H9 (cell line): ENCODE data around the gene FXYD2. TPM values are rescaled to one million over a fixed set of nuclear protein-coding genes. Genes with fewer than 3 reads are reported as not detected.

Experiments used
- DNase-seq: peaks from one replicate; pipeline ENCODE4 v3.0.0-alpha.2; 2017
- H2AFZ ChIP-seq: one replicate; pipeline ENCODE4 v1.6.1; 2013; ENCODE audit warnings: mild to moderate bottlenecking, low read length, control low read depth, moderate library complexity
- H2AK5ac ChIP-seq: 2 replicates; pipeline ENCODE4 v1.6.1; 2013; ENCODE audit warnings: low read length, control low read depth, mixed read lengths; ENCODE audit not compliant: insufficient read length
- H2BK120ac ChIP-seq: one replicate; pipeline ENCODE4 v1.6.1; 2013; ENCODE audit warnings: low read depth, mild to moderate bottlenecking, low read length, control low read depth, inconsistent platforms; ENCODE audit not compliant: poor library complexity, severe bottlenecking
- H2BK12ac ChIP-seq: 2 replicates; pipeline ENCODE4 v1.6.1; 2013; ENCODE audit warnings: low read length, control low read depth, mixed read lengths, low read depth; ENCODE audit not compliant: insufficient read length
- H2BK15ac ChIP-seq: 2 replicates; pipeline ENCODE4 v1.6.1; 2013; ENCODE audit warnings: low read depth, low read length, control low read depth
- H2BK20ac ChIP-seq: one replicate; pipeline ENCODE4 v1.6.1; 2013; ENCODE audit warnings: low read depth, mild to moderate bottlenecking, low read length, control low read depth, inconsistent platforms; ENCODE audit not compliant: poor library complexity, severe bottlenecking
- H2BK5ac ChIP-seq: 2 replicates; pipeline ENCODE4 v1.6.1; 2013; ENCODE audit warnings: low read length, control low read depth, mixed read lengths; ENCODE audit not compliant: insufficient read length
- H3K14ac ChIP-seq: 2 replicates; pipeline ENCODE4 v1.6.1; 2013; ENCODE audit warnings: low read length, control low read depth; ENCODE audit not compliant: insufficient read depth
- H3K18ac ChIP-seq: 2 replicates; pipeline ENCODE4 v1.6.1; 2013; ENCODE audit warnings: low read depth, mild to moderate bottlenecking, mixed read lengths, low read length, control low read depth; ENCODE audit not compliant: insufficient read length
- H3K23ac ChIP-seq: 2 replicates; pipeline ENCODE4 v1.6.1; 2013; ENCODE audit warnings: low read length, control low read depth, mixed read lengths, low read depth; ENCODE audit not compliant: insufficient read length
- H3K23me2 ChIP-seq: 2 replicates; pipeline ENCODE4 v1.6.1; 2013; ENCODE audit warnings: low read depth, mild to moderate bottlenecking, mixed read lengths, low read length, control low read depth; ENCODE audit not compliant: insufficient read length, poor library complexity, severe bottlenecking
- H3K27ac ChIP-seq: 2 replicates; pipeline ENCODE4 v1.5.1; 2013; ENCODE audit warnings: low read length, control low read depth, mixed read lengths, low read depth; ENCODE audit not compliant: insufficient read length
- H3K27me3 ChIP-seq: 2 replicates; pipeline ENCODE4 v1.6.1; 2013; ENCODE audit warnings: low read length, control low read depth, inconsistent platforms; ENCODE audit not compliant: insufficient read depth
- H3K4ac ChIP-seq: 2 replicates; pipeline ENCODE4 v1.6.1; 2013; ENCODE audit warnings: low read depth, mild to moderate bottlenecking, control low read depth, inconsistent platforms, low read length, moderate library complexity
- H3K4me1 ChIP-seq: 2 replicates; pipeline ENCODE4 v1.6.1; 2013; ENCODE audit warnings: low read length, control low read depth, inconsistent platforms; ENCODE audit not compliant: insufficient read depth
- H3K4me2 ChIP-seq: 2 replicates; pipeline ENCODE4 v1.6.1; 2013; ENCODE audit warnings: low read length, control low read depth, mixed read lengths; ENCODE audit not compliant: insufficient read length, insufficient read depth
- H3K56ac ChIP-seq: 2 replicates; pipeline ENCODE4 v1.6.1; 2013; ENCODE audit warnings: low read depth, mild to moderate bottlenecking, mixed read lengths, low read length, control low read depth; ENCODE audit not compliant: insufficient read length
- H3K79me1 ChIP-seq: 2 replicates; pipeline ENCODE4 v1.6.1; 2013; ENCODE audit warnings: low read depth, mild to moderate bottlenecking, moderate library complexity, low read length, control low read depth, inconsistent platforms; ENCODE audit not compliant: insufficient read depth, poor library complexity, severe bottlenecking
- H3K79me2 ChIP-seq: 2 replicates; pipeline ENCODE4 v1.6.1; 2013; ENCODE audit warnings: low read length, control low read depth, inconsistent platforms; ENCODE audit not compliant: insufficient read depth
- H3K9ac ChIP-seq: 2 replicates; pipeline ENCODE4 v1.6.1; 2013; ENCODE audit warnings: low read length, control low read depth, mixed read lengths; ENCODE audit not compliant: insufficient read length; ENCODE audit errors: extremely low read depth
- H3K9me3 ChIP-seq: one replicate; pipeline ENCODE4 v1.6.1; 2013; ENCODE audit warnings: low read depth, low read length, inconsistent platforms; ENCODE audit not compliant: control insufficient read depth
- H3T11ph ChIP-seq: one replicate; pipeline ENCODE4 v1.6.1; 2013; ENCODE audit warnings: mild to moderate bottlenecking, low read length, control low read depth, inconsistent platforms
- H4K20me1 ChIP-seq: one replicate; pipeline ENCODE4 v1.6.1; 2013; ENCODE audit not compliant: control insufficient read depth, insufficient read length, insufficient read depth
- H4K5ac ChIP-seq: 2 replicates; pipeline ENCODE4 v1.6.1; 2013; ENCODE audit warnings: low read depth, mild to moderate bottlenecking, mixed read lengths, low read length, control low read depth; ENCODE audit not compliant: insufficient read length
- H4K8ac ChIP-seq: replicated peaks from 2 replicates; pipeline ENCODE4 v1.6.1; 2013; ENCODE audit warnings: low read length, control low read depth, mixed read lengths, low read depth; ENCODE audit not compliant: insufficient read length
- H4K91ac ChIP-seq: 2 replicates; pipeline ENCODE4 v1.6.1; 2013; ENCODE audit warnings: low read depth, mild to moderate bottlenecking, moderate library complexity, mixed read lengths, low read length, control low read depth; ENCODE audit not compliant: insufficient read length
- H3K27ac Mint-ChIP-seq, 3 experiments: 2 replicates in 2 of 3; 3 replicates in 1 of 3; pipeline ENCODE4 v1.8.0; 2020 to 2021; ENCODE audit warnings: mixed read lengths in 3 of 3, mild to moderate bottlenecking in 1 of 3, moderate library complexity in 1 of 3
- H3K27me3 Mint-ChIP-seq: 2 replicates; pipeline ENCODE4 v1.8.0; 2021; ENCODE audit warnings: low read depth, mild to moderate bottlenecking, moderate library complexity, mixed read lengths
- H3K36me3 Mint-ChIP-seq, 3 experiments: 2 replicates in 2 of 3; 3 replicates in 1 of 3; pipeline ENCODE4 v1.8.0; 2020 to 2021; ENCODE audit warnings: low read depth in 3 of 3, mixed read lengths in 3 of 3; ENCODE audit not compliant: insufficient read depth in 1 of 3
- H3K4me1 Mint-ChIP-seq, 2 experiments: 2 replicates each; pipeline ENCODE4 v1.8.0; 2020; ENCODE audit warnings: mixed read lengths in 2 of 2
- H3K4me3 Mint-ChIP-seq, 2 experiments: 2 replicates in 1 of 2; 3 replicates in 1 of 2; pipeline ENCODE4 v1.8.0; 2020 to 2021; ENCODE audit warnings: mild to moderate bottlenecking in 2 of 2, mixed read lengths in 2 of 2, moderate library complexity in 1 of 2
- H3K9me3 Mint-ChIP-seq, 2 experiments: 2 replicates in 1 of 2; 3 replicates in 1 of 2; pipeline ENCODE4 v1.8.0; 2020; ENCODE audit warnings: mild to moderate bottlenecking in 2 of 2, mixed read lengths in 2 of 2, moderate library complexity in 1 of 2
- WGBS: extraction: QIAGEN DNeasy Blood & Tissue Kit; methylation state at CpG from one replicate; pipeline ENCODE4 v1.1.7; 2013; ENCODE audit warnings: missing lambda C conversion rate, low lambda C conversion rate, mixed read lengths; ENCODE audit not compliant: insufficient read length; ENCODE audit errors: extremely low coverage; 5-methylcytosine and 5-hydroxymethylcytosine counted together
- total RNA-seq: library from RNA; stranded (reverse); gene quantifications from 2 replicates; pipeline ENCODE4 v1.2.1, GENCODE V29; 2021
- TF ChIP-seq, protein P1 (sequence below): fragments of 200-600 bp; sonication (generic); conservative IDR thresholded peaks from 3 replicates; pipeline ENCODE4 v1.8.0; 2021; ENCODE audit warnings: antibody characterized with exemption, mild to moderate bottlenecking

FXYD2 gene
- total RNA-seq, 1 experiment from 2014 or later = 0.79 TPM

DNA sequence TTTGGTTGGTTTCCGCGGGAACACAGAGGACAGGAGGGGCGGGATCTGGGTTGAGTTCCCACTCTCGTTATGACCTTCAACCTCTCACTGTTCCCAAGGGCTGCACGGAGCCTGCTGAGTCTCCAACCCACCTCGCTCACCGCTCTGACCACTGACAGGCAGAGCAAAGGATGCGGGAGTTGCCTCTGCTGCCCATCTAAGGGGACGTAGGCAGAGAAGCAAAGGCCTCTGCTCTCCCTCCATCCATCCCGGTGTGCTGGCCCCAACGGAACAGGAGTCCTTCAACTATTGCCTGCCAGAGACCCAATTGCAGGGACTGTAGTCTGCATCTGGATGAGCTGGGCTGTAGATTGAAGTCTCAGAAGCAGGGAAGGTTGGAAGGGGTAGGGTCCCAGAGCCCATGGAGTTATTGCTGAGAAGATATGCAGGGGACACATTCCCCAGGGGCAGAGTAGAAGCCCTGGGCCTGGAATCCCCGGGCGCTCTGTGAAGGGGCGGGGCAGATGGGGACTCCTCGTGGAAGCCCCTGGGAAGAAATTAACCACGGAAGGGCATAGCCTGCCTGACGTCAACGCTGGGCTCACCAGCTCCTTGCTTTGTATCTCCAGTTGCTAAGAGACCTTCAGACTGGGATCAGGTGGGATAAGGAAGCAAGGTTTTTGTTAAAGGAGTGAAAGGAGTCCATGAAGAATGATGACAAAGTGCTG is 12.7 kb upstream of the FXYD2 start:
- H2BK5ac ChIP-seq = no peak overlapping the region
- no CpG with 5 or more reads among the region's 18 CpGs for WGBS
- no peaks in the 10 kb centered on the region for H3K27me3 ChIP-seq
- no peak overlapping the region for H3K18ac ChIP-seq
- H3K23ac ChIP-seq = no peak overlapping the region
- no peaks in the 10 kb centered on the region for H3K4me1 ChIP-seq
- H3K4me2 ChIP-seq = no peak overlapping the region
- no peak overlapping the region for H4K8ac ChIP-seq
- Mint-ChIP-seq H3K4me1 (peaks cover 19 to 20% of the 10 kb centered on the region in 2 experiments), H3K9me3 (no peaks in the 10 kb centered on the region), H3K4me3 (no peak overlapping the region), H3K27me3 (peaks cover 3% of the 10 kb centered on the region), H3K36me3 (peaks cover 0 to 10% (median 0%) of the 10 kb centered on the region in 3 experiments; a peak in 2 of 7 replicates), H3K27ac (peak overlapping the region in 1 of 3 experiments; percentile 9; a peak in 1 of 7 replicates)
- no peak overlapping the region for H3K27ac ChIP-seq
- H2AK5ac ChIP-seq = no peak overlapping the region
- H2BK120ac ChIP-seq = no peak overlapping the region
- H3K9me3 ChIP-seq = no peaks in the 10 kb centered on the region
- no peaks in the 10 kb centered on the region for H3K79me1 ChIP-seq
- peak overlapping the region; percentile 17; the same call in 1 of the 2 replicates for H3K14ac ChIP-seq
- no peaks in the 10 kb centered on the region for H3K23me2 ChIP-seq
- no peak overlapping the region for H3K4ac ChIP-seq
- peak; percentile 23 for DNase-seq
- H4K20me1 ChIP-seq = peaks cover 2% of the 10 kb centered on the region
- H2BK15ac ChIP-seq = no peak overlapping the region
- H4K5ac ChIP-seq = no peak overlapping the region
- no peak overlapping the region for H4K91ac ChIP-seq
- no peaks in the 10 kb centered on the region for H3K79me2 ChIP-seq
- H2AFZ ChIP-seq = no peak overlapping the region
- no peak overlapping the region for H3K9ac ChIP-seq
- H2BK12ac ChIP-seq = no peak overlapping the region
- TF ChIP-seq, protein P1, sequence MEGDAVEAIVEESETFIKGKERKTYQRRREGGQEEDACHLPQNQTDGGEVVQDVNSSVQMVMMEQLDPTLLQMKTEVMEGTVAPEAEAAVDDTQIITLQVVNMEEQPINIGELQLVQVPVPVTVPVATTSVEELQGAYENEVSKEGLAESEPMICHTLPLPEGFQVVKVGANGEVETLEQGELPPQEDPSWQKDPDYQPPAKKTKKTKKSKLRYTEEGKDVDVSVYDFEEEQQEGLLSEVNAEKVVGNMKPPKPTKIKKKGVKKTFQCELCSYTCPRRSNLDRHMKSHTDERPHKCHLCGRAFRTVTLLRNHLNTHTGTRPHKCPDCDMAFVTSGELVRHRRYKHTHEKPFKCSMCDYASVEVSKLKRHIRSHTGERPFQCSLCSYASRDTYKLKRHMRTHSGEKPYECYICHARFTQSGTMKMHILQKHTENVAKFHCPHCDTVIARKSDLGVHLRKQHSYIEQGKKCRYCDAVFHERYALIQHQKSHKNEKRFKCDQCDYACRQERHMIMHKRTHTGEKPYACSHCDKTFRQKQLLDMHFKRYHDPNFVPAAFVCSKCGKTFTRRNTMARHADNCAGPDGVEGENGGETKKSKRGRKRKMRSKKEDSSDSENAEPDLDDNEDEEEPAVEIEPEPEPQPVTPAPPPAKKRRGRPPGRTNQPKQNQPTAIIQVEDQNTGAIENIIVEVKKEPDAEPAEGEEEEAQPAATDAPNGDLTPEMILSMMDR = no peak
- H3K56ac ChIP-seq = no peak overlapping the region
- H3T11ph ChIP-seq = no peak overlapping the region
- H2BK20ac ChIP-seq = no peak overlapping the region
